G401.6 (cell line): ENCODE results near the gene MGAT3.

ENCODE experiments used
- FAIRE-seq: peaks from 2 replicates; lab custom pipeline; 2012; peaks lifted over from hg19 to GRCh38; lab: Jason Lieb, UNC

MGAT3 gene

GRCh38 chr22:39530692-39531331 is 74.0 kb downstream of the MGAT3 start:
- FAIRE-seq, result no peak

GRCh38 chr22:39532215-39533073 is 75.6 kb downstream of the MGAT3 start, which contains the start of gene RPS19BP1:
Gene RPS19BP1, minus strand, starts transcription at chr22:39532748. Its CDS starts 10 bp downstream, at chr22:39532738.
- peak; percentile 99 for FAIRE-seq

GRCh38 chr22:39534092-39534506 is 77.3 kb downstream of the MGAT3 start:
- peak; percentile 73 for FAIRE-seq

- no peak for FAIRE-seq
These were observed 78.0 kb downstream of the MGAT3 start for GRCh38 chr22:39534591-39535356.

GRCh38 chr22:39535357-39535725 is 78.5 kb downstream of the MGAT3 start:
- FAIRE-seq, result no peak

- no peak for FAIRE-seq
These were observed 79.1 kb downstream of the MGAT3 start for GRCh38 chr22:39535831-39536449.

GRCh38 chr22:39536711-39537110 is 79.9 kb downstream of the MGAT3 start:
- FAIRE-seq, result no peak

- FAIRE-seq, result no peak
These were observed 81.2 kb downstream of the MGAT3 start for GRCh38 chr22:39537975-39538374.
